HCT116 (cell line): ENCODE data around the gene PRKCH. TPM values are rescaled to one million over a fixed set of nuclear protein-coding genes. Genes with fewer than 3 reads are reported as not detected.

Experiments used
- ATAC-seq: fragments of 200-7000 bp; cut with Tn5 transposase; 2 replicates; pipeline ENCODE4 v1.9.1; 2020; ENCODE audit warnings: mild to moderate bottlenecking, moderate library complexity
- BruUV-seq: library from RNA; stranded (reverse); fragments of 400-500 nt; replicated peaks from 2 replicates; lab custom pipeline; 2021; lab: Mats Ljungman, UMichigan
- CTCF ChIA-PET: fragments of 300-600 bp; sonication (Branson Sonifier 250); formaldehyde crosslinking; loops from one replicate; lab custom pipeline; 2021; ENCODE audit warnings: antibody characterized with exemption; lab: Charles Lee
- POLR2A ChIA-PET: fragments of 300-600, 350-600 bp; sonication (Branson Sonifier 250); formaldehyde crosslinking; loops from one replicate; lab custom pipeline; 2021; ENCODE audit warnings: antibody characterized with exemption; lab: Charles Lee
- RAD21 ChIA-PET, 2 experiments: fragments of 300-600 bp; sonication (Branson Sonifier 250); formaldehyde crosslinking; loops; one replicate each; lab custom pipeline; 2023; ENCODE audit warnings: low total read pairs in 2 of 2; ENCODE audit not compliant: uncharacterized antibody in 2 of 2, unreplicated experiment in 2 of 2, low non-redundant PET in 1 of 2; lab: Charles Lee
- DNase-seq: peaks from one replicate; pipeline ENCODE4 v3.0.0-alpha.2; 2010; ENCODE audit warnings: low read depth, low spot score
- H2AFZ ChIP-seq: fragments of 200-600 bp; shearing (Covaris generic), sonication (generic); 2 replicates; pipeline ENCODE4 v1.6.1; 2017; ENCODE audit warnings: low read depth, mixed run types, mixed read lengths, antibody characterized with exemption, low read length; ENCODE audit not compliant: poor library complexity, severe bottlenecking
- H3K27ac ChIP-seq: 2 replicates; pipeline ENCODE4 v1.5.1; 2012; ENCODE audit warnings: low read depth, low read length
- H3K27me3 ChIP-seq: fragments of 200-600 bp; sonication (generic); 2 replicates; pipeline ENCODE4 v1.6.1; 2016; ENCODE audit warnings: mixed run types, low read length, mixed read lengths; ENCODE audit not compliant: insufficient read depth
- H3K36me3 ChIP-seq, 2 experiments: fragments of 200-500 bp in 1 of 2; fragments of 200-600 bp in 1 of 2; sonication (Bioruptor generic) in 1 of 2; sonication (generic) in 1 of 2; 2 replicates each; pipeline versions ENCODE4 v1.5.1 to v1.6.1; 2014 to 2016; ENCODE audit warnings: low read length in 2 of 2, inconsistent platforms in 1 of 2, mixed read lengths in 1 of 2, mixed run types in 1 of 2; ENCODE audit not compliant: insufficient read depth in 2 of 2, control insufficient read depth in 1 of 2
- H3K4me1 ChIP-seq, 2 experiments: fragments of 200-600 bp in 1 of 2; sonication (generic) in 1 of 2; 2 replicates each; pipeline versions ENCODE4 v1.5.1 to v1.6.1; 2012 to 2017; ENCODE audit warnings: low read length in 2 of 2, inconsistent platforms in 1 of 2, mild to moderate bottlenecking in 1 of 2, mixed read lengths in 1 of 2, mixed run types in 1 of 2, moderate library complexity in 1 of 2; ENCODE audit not compliant: insufficient read depth in 2 of 2, control insufficient read depth in 1 of 2
- H3K4me2 ChIP-seq: fragments of 200-600 bp; sonication (generic); 2 replicates; pipeline ENCODE4 v1.6.1; 2017; ENCODE audit warnings: mixed run types, low read length, mixed read lengths
- H3K4me3 ChIP-seq, 2 experiments: fragments of 200-600 bp in 1 of 2; sonication (generic) in 1 of 2; replicated peaks in 1 of 2; 2 replicates each; pipeline ENCODE4 v1.5.1; 2011 to 2016; ENCODE audit warnings: low read length in 2 of 2, control low read depth in 1 of 2, low read depth in 1 of 2, mild to moderate bottlenecking in 1 of 2, mixed read lengths in 1 of 2, mixed run types in 1 of 2
- H3K79me2 ChIP-seq: fragments of 200-600 bp; sonication (generic); 2 replicates; pipeline ENCODE4 v1.6.1; 2017; ENCODE audit warnings: mild to moderate bottlenecking, mixed run types, low read length, moderate library complexity, mixed read lengths; ENCODE audit not compliant: insufficient read depth
- H3K9ac ChIP-seq: fragments of 200-600 bp; sonication (generic); 2 replicates; pipeline ENCODE4 v1.6.1; 2016; ENCODE audit warnings: low read length, mixed read lengths
- H3K9me2 ChIP-seq: fragments of 200-600 bp; sonication (generic), shearing (Covaris generic); 2 replicates; pipeline ENCODE4 v1.6.1; 2017; ENCODE audit warnings: mixed run types, mild to moderate bottlenecking, moderate library complexity; ENCODE audit not compliant: insufficient read depth
- H3K9me3 ChIP-seq, 2 experiments: fragments of 200-500 bp in 1 of 2; fragments of 200-600 bp in 1 of 2; sonication (Bioruptor generic) in 1 of 2; sonication (generic) in 1 of 2; 2 replicates each; pipeline ENCODE4 v1.6.1; 2014 to 2017; ENCODE audit warnings: low read length in 2 of 2, mixed read lengths in 2 of 2, inconsistent platforms in 1 of 2, low read depth in 1 of 2, mild to moderate bottlenecking in 1 of 2, mixed run types in 1 of 2, moderate library complexity in 1 of 2; ENCODE audit not compliant: control insufficient read depth in 1 of 2, insufficient read depth in 1 of 2
- H4K20me1 ChIP-seq: fragments of 200-600 bp; sonication (generic), shearing (Covaris generic); 2 replicates; pipeline ENCODE4 v1.6.1; 2017; ENCODE audit warnings: mixed run types, mild to moderate bottlenecking, moderate library complexity; ENCODE audit not compliant: insufficient read depth
- CBX3 ChIP-seq: IDR thresholded peaks from 2 replicates; pipeline ENCODE4 v1.6.1; 2012; ENCODE audit warnings: low read depth
- CEBPB ChIP-seq: IDR thresholded peaks from 2 replicates; pipeline ENCODE4 v1.6.1; 2012; ENCODE audit warnings: low read depth
- FOSL1 ChIP-seq: IDR thresholded peaks from 2 replicates; pipeline ENCODE4 v1.6.1; 2012; ENCODE audit warnings: low read depth
- POLR2AphosphoS5 ChIP-seq: IDR thresholded peaks from 2 replicates; pipeline ENCODE4 v1.6.1; 2011; ENCODE audit warnings: mild to moderate bottlenecking, low read depth, low read length, moderate library complexity
- SP1 ChIP-seq: IDR thresholded peaks from 2 replicates; pipeline ENCODE4 v1.6.1; 2012; ENCODE audit warnings: low read depth
- YY1 ChIP-seq: IDR thresholded peaks from 2 replicates; pipeline ENCODE4 v1.6.1; 2011; ENCODE audit warnings: low read length, low read depth, moderate library complexity, mild to moderate bottlenecking; ENCODE audit not compliant: insufficient replicate concordance; ENCODE audit errors: extremely low read depth
- ZFX ChIP-seq: fragments of 450-650 bp; IDR thresholded peaks from 2 replicates; pipeline ENCODE4 v1.6.1; 2017
- intact Hi-C: fragments of 100-400 bp; cut with micrococcal nuclease; formaldehyde crosslinking; loops from 2 replicates; pipeline ENCODE4 v1.10.0; 2022
- total RNA-seq: library from RNA; stranded (reverse); gene quantifications from one replicate; pipeline ENCODE4 v1.2.1, GENCODE V29; 2021; ENCODE audit not compliant: unreplicated experiment
- TF ChIP-seq, protein P1 (sequence below): IDR thresholded peaks from 2 replicates; pipeline ENCODE4 v1.6.1; 2012; ENCODE audit warnings: low read depth

PRKCH gene
- total RNA-seq, 1 experiment from 2014 or later: 16.6 TPM

DNA sequence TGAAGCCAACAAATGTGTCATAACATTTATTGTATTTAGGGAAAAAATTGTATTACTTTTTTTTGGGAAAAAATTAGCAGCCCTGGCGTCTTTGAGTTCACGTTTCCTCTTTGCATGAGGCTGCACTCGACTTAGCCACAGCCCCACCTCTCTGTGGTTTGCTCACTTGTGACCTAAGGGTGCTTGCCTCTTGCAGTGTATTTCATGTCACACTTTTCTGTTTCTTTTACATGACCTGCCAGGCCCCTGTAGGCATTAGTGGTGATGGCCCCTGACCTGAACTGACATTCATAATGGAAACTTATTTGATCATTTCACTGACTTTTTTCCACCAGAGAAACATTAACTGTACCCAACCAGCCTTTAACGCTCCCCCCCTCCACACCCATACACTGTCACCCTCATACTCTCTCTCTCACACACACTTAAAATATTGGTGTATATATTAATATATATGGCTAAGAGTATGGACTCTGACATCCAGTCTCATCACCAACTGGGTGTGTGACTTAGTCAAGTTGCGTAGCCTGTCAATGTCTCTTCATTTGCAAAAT lies 122.9 kb downstream of the PRKCH start:
- no peaks in the 10 kb centered on the region for H3K79me2 ChIP-seq
- TF ChIP-seq FOSL1: no peak
- TF ChIP-seq YY1: no peak
- no peak for TF ChIP-seq CBX3
- TF ChIP-seq, protein P1, sequence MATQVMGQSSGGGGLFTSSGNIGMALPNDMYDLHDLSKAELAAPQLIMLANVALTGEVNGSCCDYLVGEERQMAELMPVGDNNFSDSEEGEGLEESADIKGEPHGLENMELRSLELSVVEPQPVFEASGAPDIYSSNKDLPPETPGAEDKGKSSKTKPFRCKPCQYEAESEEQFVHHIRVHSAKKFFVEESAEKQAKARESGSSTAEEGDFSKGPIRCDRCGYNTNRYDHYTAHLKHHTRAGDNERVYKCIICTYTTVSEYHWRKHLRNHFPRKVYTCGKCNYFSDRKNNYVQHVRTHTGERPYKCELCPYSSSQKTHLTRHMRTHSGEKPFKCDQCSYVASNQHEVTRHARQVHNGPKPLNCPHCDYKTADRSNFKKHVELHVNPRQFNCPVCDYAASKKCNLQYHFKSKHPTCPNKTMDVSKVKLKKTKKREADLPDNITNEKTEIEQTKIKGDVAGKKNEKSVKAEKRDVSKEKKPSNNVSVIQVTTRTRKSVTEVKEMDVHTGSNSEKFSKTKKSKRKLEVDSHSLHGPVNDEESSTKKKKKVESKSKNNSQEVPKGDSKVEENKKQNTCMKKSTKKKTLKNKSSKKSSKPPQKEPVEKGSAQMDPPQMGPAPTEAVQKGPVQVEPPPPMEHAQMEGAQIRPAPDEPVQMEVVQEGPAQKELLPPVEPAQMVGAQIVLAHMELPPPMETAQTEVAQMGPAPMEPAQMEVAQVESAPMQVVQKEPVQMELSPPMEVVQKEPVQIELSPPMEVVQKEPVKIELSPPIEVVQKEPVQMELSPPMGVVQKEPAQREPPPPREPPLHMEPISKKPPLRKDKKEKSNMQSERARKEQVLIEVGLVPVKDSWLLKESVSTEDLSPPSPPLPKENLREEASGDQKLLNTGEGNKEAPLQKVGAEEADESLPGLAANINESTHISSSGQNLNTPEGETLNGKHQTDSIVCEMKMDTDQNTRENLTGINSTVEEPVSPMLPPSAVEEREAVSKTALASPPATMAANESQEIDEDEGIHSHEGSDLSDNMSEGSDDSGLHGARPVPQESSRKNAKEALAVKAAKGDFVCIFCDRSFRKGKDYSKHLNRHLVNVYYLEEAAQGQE: no peak
- TF ChIP-seq CEBPB: no peak
- no peak for TF ChIP-seq ZFX
- no peak for TF ChIP-seq SP1
- TF ChIP-seq POLR2AphosphoS5: no peak
- TF ChIP-seq, all 23 proteins: peak for 0
- ATAC-seq (no peak), DNase-seq (no peak)
- H3K4me3 ChIP-seq: no peak overlapping the region
- H2AFZ ChIP-seq: no peak overlapping the region
- intact Hi-C loops: no loop called here
- no peaks in the 10 kb centered on the region for H3K9me3 ChIP-seq
- H3K4me1 ChIP-seq: peaks cover 9 to 13% of the 10 kb centered on the region in 2 experiments
- H3K27ac ChIP-seq: no peak overlapping the region
- RAD21 ChIA-PET: no interaction called here
- H3K27me3 ChIP-seq: no peaks in the 10 kb centered on the region
- no peak overlapping the region for H3K9ac ChIP-seq
- CTCF ChIA-PET: no interaction called here
- H3K36me3 ChIP-seq: no peaks in the 10 kb centered on the region
- POLR2A ChIA-PET: no interaction called here
- H4K20me1 ChIP-seq: no peaks in the 10 kb centered on the region
- H3K4me2 ChIP-seq: no peak overlapping the region
- no TSS peak for BruUV-seq
- no peaks in the 10 kb centered on the region for H3K9me2 ChIP-seq
